MM.1S (cell line): ENCODE results near the gene KAT5.
"Not testable (repeated sequence)": the region's sequence is repeated elsewhere in the genome, so short reads cannot be mapped to it uniquely, and the experiment has no call there.

Experiments
- DNase-seq: peaks from one replicate; pipeline ENCODE4 v3.0.0-alpha.2; 2015
- H2AFZ ChIP-seq: fragments of 300-600 bp; sonication (generic); 2 replicates; pipeline ENCODE4 v1.6.0; 2016; ENCODE audit warnings: antibody characterized with exemption, low read length
- H3F3A ChIP-seq: fragments of 300-600 bp; sonication (generic); 2 replicates; pipeline ENCODE4 v1.6.1; 2016; ENCODE audit warnings: mild to moderate bottlenecking, antibody characterized with exemption, low read length, moderate library complexity, mixed read lengths; ENCODE audit not compliant: insufficient read depth
- H3K27ac ChIP-seq: fragments of 300-600 bp; sonication (generic); 2 replicates; pipeline ENCODE4 v1.5.1; 2016; ENCODE audit warnings: mild to moderate bottlenecking, low read length
- H3K27me3 ChIP-seq: fragments of 300-600 bp; sonication (generic); replicated peaks from 2 replicates; pipeline ENCODE4 v1.6.0; 2016; ENCODE audit warnings: low read length; ENCODE audit not compliant: insufficient read depth
- H3K36me3 ChIP-seq: fragments of 300-600 bp; sonication (generic); replicated peaks from 2 replicates; pipeline ENCODE4 v1.6.1; 2016; ENCODE audit warnings: mild to moderate bottlenecking, low read length, mixed read lengths; ENCODE audit not compliant: insufficient read depth
- H3K4me1 ChIP-seq: fragments of 300-600 bp; sonication (generic); 2 replicates; pipeline ENCODE4 v1.6.1; 2016; ENCODE audit warnings: low read length, mixed read lengths
- H3K4me2 ChIP-seq: fragments of 300-600 bp; sonication (generic); 2 replicates; pipeline ENCODE4 v1.6.0; 2016; ENCODE audit warnings: low read depth, low read length
- H3K4me3 ChIP-seq: fragments of 300-600 bp; sonication (generic); 2 replicates; pipeline ENCODE4 v1.5.1; 2016; ENCODE audit warnings: low read length, mixed read lengths
- H3K79me2 ChIP-seq: fragments of 300-600 bp; sonication (generic); 2 replicates; pipeline ENCODE4 v1.6.1; 2016; ENCODE audit warnings: mixed run types, low read length, mixed read lengths
- H3K9ac ChIP-seq: fragments of 300-600 bp; sonication (generic); 2 replicates; pipeline ENCODE4 v1.6.1; 2016; ENCODE audit warnings: low read length, mixed read lengths
- H3K9me2 ChIP-seq: fragments of 300-600 bp; sonication (generic); replicated peaks from 2 replicates; pipeline ENCODE4 v1.6.1; 2016; ENCODE audit warnings: mild to moderate bottlenecking, low read length, mixed read lengths; ENCODE audit not compliant: insufficient read depth
- H3K9me3 ChIP-seq: fragments of 300-600 bp; sonication (generic); replicated peaks from 2 replicates; pipeline ENCODE4 v1.6.1; 2016; ENCODE audit warnings: mild to moderate bottlenecking, low read length, mixed read lengths; ENCODE audit not compliant: insufficient read depth
- H4K20me1 ChIP-seq: fragments of 300-600 bp; sonication (generic); 2 replicates; pipeline ENCODE4 v1.6.1; 2016; ENCODE audit warnings: mild to moderate bottlenecking, low read length, moderate library complexity, mixed read lengths; ENCODE audit not compliant: insufficient read depth
- CTCF ChIP-seq: fragments of 300-600 bp; sonication (generic); IDR thresholded peaks from 2 replicates; pipeline ENCODE4 v1.5.1; 2016; ENCODE audit warnings: antibody characterized with exemption, low read length, mixed read lengths
- EZH2 ChIP-seq: fragments of 300-600 bp; sonication (generic); optimal IDR thresholded peaks from 2 replicates; pipeline ENCODE3; 2017; ENCODE audit warnings: low read depth, mild to moderate bottlenecking, antibody characterized with exemption, low read length, mixed read lengths
- EZH2phosphoT487 ChIP-seq: fragments of 300-600 bp; sonication (generic); IDR thresholded peaks from 2 replicates; pipeline ENCODE4 v1.6.1; 2018; ENCODE audit warnings: antibody characterized with exemption, low read length

Gene KAT5

GRCh38 chr11:65701686-65702085 is 10.4 kb upstream of the KAT5 start:
- Histone ChIP-seq H3K27me3 (peaks cover 15% of the 10 kb centered on the region), H3K36me3 (no peaks in the 10 kb centered on the region), H3K4me3 (no peak overlapping the region), H3K4me2 (no peak overlapping the region), H2AFZ (no peak overlapping the region), H3K79me2 (no peaks in the 10 kb centered on the region), H3K9me3 (no peaks in the 10 kb centered on the region), H3F3A (no peaks in the 10 kb centered on the region), H3K27ac (no peak overlapping the region), H4K20me1 (no peaks in the 10 kb centered on the region), H3K9ac (no peak overlapping the region), H3K4me1 (no peaks in the 10 kb centered on the region), H3K9me2 (no peaks in the 10 kb centered on the region)
- no peak for DNase-seq
- TF ChIP-seq CTCF (no peak), EZH2phosphoT487 (no peak), EZH2 (no peak)

GRCh38 chr11:65703846-65704245 is 8.2 kb upstream of the KAT5 start:
- no peaks in the 10 kb centered on the region for H4K20me1 ChIP-seq

GRCh38 chr11:65706303-65706763 is 5.7 kb upstream of the KAT5 start:
- not testable (repeated sequence) for H4K20me1 ChIP-seq, H3K36me3 ChIP-seq, H3K9ac ChIP-seq, H3K4me1 ChIP-seq, H3F3A ChIP-seq, H3K27ac ChIP-seq, H3K9me3 ChIP-seq, H3K9me2 ChIP-seq, H3K27me3 ChIP-seq, H3K79me2 ChIP-seq
- Histone ChIP-seq H2AFZ (peak overlapping the region; percentile 82), H3K4me3 (peak overlapping the region; percentile 43), H3K4me2 (peak overlapping the region; percentile 78)
- peak; percentile 65 for DNase-seq
- TF ChIP-seq CTCF, result peak; percentile 38

More at GRCh38 chr11:65703846-65704245, 8.2 kb upstream of the KAT5 start:
- Histone ChIP-seq H3K4me1 (no peaks in the 10 kb centered on the region), H3K9me3 (no peaks in the 10 kb centered on the region), H3K4me3 (no peak overlapping the region), H3K9me2 (no peaks in the 10 kb centered on the region), H3K79me2 (no peaks in the 10 kb centered on the region), H3F3A (no peaks in the 10 kb centered on the region), H3K9ac (no peak overlapping the region), H3K4me2 (no peak overlapping the region), H3K36me3 (no peaks in the 10 kb centered on the region), H2AFZ (no peak overlapping the region), H3K27ac (no peak overlapping the region), H3K27me3 (peaks cover 15% of the 10 kb centered on the region)
- TF ChIP-seq EZH2, result no peak
- TF ChIP-seq CTCF, result no peak
- no peak for TF ChIP-seq EZH2phosphoT487
- DNase-seq, result no peak

GRCh38 chr11:65707002-65707401 is 5.0 kb upstream of the KAT5 start:
- H3F3A ChIP-seq, H3K9me2 ChIP-seq, H3K36me3 ChIP-seq, H3K9ac ChIP-seq, H4K20me1 ChIP-seq, DNase-seq, H3K4me1 ChIP-seq, H3K4me2 ChIP-seq, H3K79me2 ChIP-seq, H2AFZ ChIP-seq, H3K27ac ChIP-seq, H3K27me3 ChIP-seq, H3K4me3 ChIP-seq, H3K9me3 ChIP-seq: not testable (repeated sequence)
